Thoracic aorta (tissue), 2 donors: ENCODE measurements around the gene WNT7B. TPM values are rescaled to one million over a fixed set of nuclear protein-coding genes. Genes with fewer than 3 reads are reported as not detected.

Experiments used
- ATAC-seq: fragments of 150-250 bp; one replicate; pipeline ENCODE4 v1.8.0; 2017; ENCODE audit warnings: low read depth; ENCODE audit not compliant: insufficient number of reproducible peaks, low FRiP score
- DNase-seq: peaks from one replicate; pipeline ENCODE4 v3.0.0-alpha.2; 2020; ENCODE audit warnings: low spot score
- H3K27ac ChIP-seq, 2 donors: fragments of 200-600 bp; sonication (generic); 1 replicate in 1 of 2; 2 replicates in 1 of 2; pipeline ENCODE4 v1.5.1; 2016; ENCODE audit warnings: mild to moderate bottlenecking in 2 of 2, moderate library complexity in 2 of 2
- H3K27me3 ChIP-seq: fragments of 200-600 bp; sonication (generic); replicated peaks from 2 replicates; pipeline ENCODE4 v1.6.0; 2016; ENCODE audit warnings: mild to moderate bottlenecking; ENCODE audit not compliant: insufficient read depth
- H3K36me3 ChIP-seq: fragments of 200-600 bp; sonication (generic); one replicate; pipeline ENCODE4 v1.5.1; 2016
- H3K4me1 ChIP-seq, 2 donors: fragments of 200-600 bp; sonication (generic); 1 replicate in 1 of 2; 2 replicates in 1 of 2; pipeline versions ENCODE4 v1.5.1 to v1.6.0; 2016; ENCODE audit warnings: low read depth in 2 of 2, mild to moderate bottlenecking in 1 of 2; ENCODE audit not compliant: control insufficient read depth in 1 of 2
- H3K4me3 ChIP-seq: fragments of 200-600 bp; sonication (generic); 2 replicates; pipeline ENCODE4 v1.5.1; 2016; ENCODE audit warnings: mild to moderate bottlenecking
- H3K9me3 ChIP-seq: fragments of 200-600 bp; sonication (generic); 2 replicates; pipeline ENCODE4 v1.5.1; 2016
- CTCF ChIP-seq: fragments of 200-600 bp; sonication (generic); IDR thresholded peaks from one replicate; pipeline ENCODE4 v1.5.1; 2019; ENCODE audit warnings: antibody characterized with exemption
- total RNA-seq, 2 donors: library from RNA; depleted of rRNA; stranded (reverse); fragments of >200 nt; gene quantifications; one replicate each; pipeline versions ENCODE4 v1.1.0 to v1.2.3, GENCODE V29; 2016

Gene WNT7B
- total RNA-seq, 2 donors from 2014 or later, result not detected

GRCh38 chr22:46000081-46001027 lies 23.4 kb upstream of the WNT7B start:
- no peaks in the 10 kb centered on the region for H3K36me3 ChIP-seq
- no peak overlapping the region for H3K4me3 ChIP-seq
- ATAC-seq, result no peak
- no peak overlapping the region for H3K27ac ChIP-seq
- DNase-seq, result no peak
- peaks cover 24 to 53% of the 10 kb centered on the region in 2 donors for H3K4me1 ChIP-seq
- no peaks in the 10 kb centered on the region for H3K27me3 ChIP-seq
- H3K9me3 ChIP-seq, result no peaks in the 10 kb centered on the region
- no peak for TF ChIP-seq CTCF

DNA sequence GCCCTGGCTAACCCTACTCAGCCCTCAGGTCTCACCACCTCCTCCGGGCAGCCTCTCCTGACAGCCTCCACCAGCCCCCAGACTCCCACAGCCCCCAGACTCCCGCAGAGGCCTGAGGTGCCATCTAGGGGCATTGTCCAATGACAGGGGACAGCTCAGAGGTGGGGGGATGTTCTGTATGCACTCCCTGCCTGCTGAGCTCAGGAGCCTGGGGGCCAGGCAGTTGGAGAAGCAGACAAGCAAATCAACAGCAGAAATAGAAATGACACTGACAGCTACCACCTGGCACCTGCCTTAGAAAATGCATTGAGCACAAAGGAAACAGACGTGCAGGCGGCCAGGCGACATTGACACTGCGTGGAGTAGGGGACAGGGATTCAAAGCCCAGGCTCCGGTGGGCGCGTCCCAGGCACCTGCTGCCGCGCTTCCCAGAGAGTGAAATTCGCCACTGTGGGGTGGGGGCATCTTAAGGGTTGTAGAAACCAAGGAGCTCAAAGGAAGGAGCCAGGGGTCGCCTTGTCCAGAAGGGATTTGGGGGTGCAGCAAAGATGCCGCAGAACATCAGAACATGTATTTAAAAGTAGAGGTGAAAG lies 22.5 kb upstream of the WNT7B start:
- Histone ChIP-seq H3K36me3 (no peaks in the 10 kb centered on the region), H3K27me3 (no peaks in the 10 kb centered on the region), H3K4me1 (peaks cover 31 to 62% of the 10 kb centered on the region in 2 donors), H3K4me3 (no peak overlapping the region), H3K9me3 (no peaks in the 10 kb centered on the region), H3K27ac (no peak overlapping the region)
- no peak for TF ChIP-seq CTCF
- DNase-seq (no peak), ATAC-seq (no peak)

- Histone ChIP-seq H3K4me1 (peaks cover 31 to 64% of the 10 kb centered on the region in 2 donors), H3K9me3 (no peaks in the 10 kb centered on the region), H3K27ac (peak overlapping the region in 1 of 2 donors; percentile 74), H3K4me3 (no peak overlapping the region), H3K27me3 (no peaks in the 10 kb centered on the region), H3K36me3 (no peaks in the 10 kb centered on the region)
- ATAC-seq (no peak), DNase-seq (no peak)
- TF ChIP-seq CTCF, result no peak
Observed at GRCh38 chr22:45998638-45999378, 21.8 kb upstream of the WNT7B start.

GRCh38 chr22:45997777-45998637 lies 21.0 kb upstream of the WNT7B start:
- Histone ChIP-seq H3K27ac (peak overlapping the region; percentile 34 to 74), H3K36me3 (no peaks in the 10 kb centered on the region), H3K4me3 (peak overlapping the region; percentile 31), H3K4me1 (peaks cover 31 to 64% of the 10 kb centered on the region in 2 donors), H3K9me3 (no peaks in the 10 kb centered on the region), H3K27me3 (no peaks in the 10 kb centered on the region)
- DNase-seq (no peak), ATAC-seq (peak; percentile 3)
- TF ChIP-seq CTCF, result no peak
